Activated B cell treated with CpG ODN at 0.5 μM for 24 hours (primary cell): ENCODE measurements around the gene LRRC72. TPM values are rescaled to one million over a fixed set of nuclear protein-coding genes. Genes with fewer than 3 reads are reported as not detected.

Experiments used
- ATAC-seq: fragments of 200-7000 bp; cut with Tn5 transposase; one replicate; pipeline ENCODE4 v1.10.0; 2021; ENCODE audit warnings: low read depth, mild to moderate bottlenecking, moderate library complexity
- CTCF ChIA-PET: fragments of 350-600 bp; sonication (Branson Sonifier 250); formaldehyde crosslinking; loops from one replicate; lab custom pipeline; 2021; ENCODE audit warnings: antibody characterized with exemption; lab: Charles Lee
- POLR2A ChIA-PET: fragments of 350-600 bp; sonication (Branson Sonifier 250); formaldehyde crosslinking; loops from one replicate; lab custom pipeline; 2021; ENCODE audit warnings: antibody characterized with exemption; lab: Charles Lee
- DNase-seq: peaks from one replicate; pipeline ENCODE4 v3.0.0; 2022
- H3K27ac Mint-ChIP-seq: one replicate; pipeline ENCODE4 v1.8.0; 2020; ENCODE audit warnings: mixed read lengths
- H3K27me3 Mint-ChIP-seq: one replicate; pipeline ENCODE4 v1.8.0; 2021; ENCODE audit warnings: mixed read lengths
- H3K36me3 Mint-ChIP-seq: one replicate; pipeline ENCODE4 v1.8.0; 2021; ENCODE audit warnings: low read depth, mixed read lengths
- H3K4me1 Mint-ChIP-seq: one replicate; pipeline ENCODE4 v1.8.0; 2021; ENCODE audit warnings: mixed read lengths
- H3K4me3 Mint-ChIP-seq: one replicate; pipeline ENCODE4 v1.8.0; 2020; ENCODE audit warnings: mild to moderate bottlenecking, mixed read lengths
- H3K9me3 Mint-ChIP-seq: one replicate; pipeline ENCODE4 v1.8.0; 2020; ENCODE audit warnings: mixed read lengths
- intact Hi-C: fragments of 100-400 bp; cut with micrococcal nuclease; formaldehyde crosslinking; loops from one replicate; pipeline ENCODE4 v1.15.1; 2024
- total RNA-seq: library from RNA; stranded (reverse); gene quantifications from 2 replicates; pipeline ENCODE4 v1.2.3, GENCODE V29; 2022
- TF ChIP-seq, protein P1 (sequence below): fragments of 200-600 bp; IDR thresholded peaks from one replicate; pipeline ENCODE4 v1.8.0; 2022; ENCODE audit warnings: antibody characterized with exemption, mild to moderate bottlenecking

LRRC72 gene
- total RNA-seq, 1 donor from 2014 or later: not detected

DNA sequence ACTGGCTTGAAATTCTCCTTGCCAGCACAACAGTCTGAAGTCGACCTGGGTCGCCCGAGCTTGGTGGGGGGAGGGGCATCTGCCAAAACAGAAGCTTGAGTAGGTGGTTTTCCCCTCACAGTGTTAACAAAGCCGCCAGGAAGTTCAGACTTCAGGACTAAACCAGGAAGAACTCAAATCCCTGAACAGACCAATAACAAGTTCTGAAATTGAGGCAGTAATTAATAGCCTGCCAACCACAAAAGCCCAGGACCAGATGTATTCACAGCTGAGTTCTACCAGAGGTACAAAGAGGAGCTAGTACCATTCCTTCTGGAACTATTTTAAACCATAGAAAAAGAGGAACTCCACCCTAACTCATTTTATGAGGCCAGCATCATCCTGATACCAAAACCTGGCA is 45.3 kb downstream of the LRRC72 start:
- no peaks in the 10 kb centered on the region for H3K36me3 Mint-ChIP-seq
- peaks cover 3% of the 10 kb centered on the region for H3K9me3 Mint-ChIP-seq
- no peak for ATAC-seq
- POLR2A ChIA-PET: no interaction called here
- CTCF ChIA-PET: no interaction called here
- DNase-seq: no peak
- H3K4me3 Mint-ChIP-seq: no peak overlapping the region
- no peaks in the 10 kb centered on the region for H3K27me3 Mint-ChIP-seq
- H3K27ac Mint-ChIP-seq: no peak overlapping the region
- TF ChIP-seq, protein P1, sequence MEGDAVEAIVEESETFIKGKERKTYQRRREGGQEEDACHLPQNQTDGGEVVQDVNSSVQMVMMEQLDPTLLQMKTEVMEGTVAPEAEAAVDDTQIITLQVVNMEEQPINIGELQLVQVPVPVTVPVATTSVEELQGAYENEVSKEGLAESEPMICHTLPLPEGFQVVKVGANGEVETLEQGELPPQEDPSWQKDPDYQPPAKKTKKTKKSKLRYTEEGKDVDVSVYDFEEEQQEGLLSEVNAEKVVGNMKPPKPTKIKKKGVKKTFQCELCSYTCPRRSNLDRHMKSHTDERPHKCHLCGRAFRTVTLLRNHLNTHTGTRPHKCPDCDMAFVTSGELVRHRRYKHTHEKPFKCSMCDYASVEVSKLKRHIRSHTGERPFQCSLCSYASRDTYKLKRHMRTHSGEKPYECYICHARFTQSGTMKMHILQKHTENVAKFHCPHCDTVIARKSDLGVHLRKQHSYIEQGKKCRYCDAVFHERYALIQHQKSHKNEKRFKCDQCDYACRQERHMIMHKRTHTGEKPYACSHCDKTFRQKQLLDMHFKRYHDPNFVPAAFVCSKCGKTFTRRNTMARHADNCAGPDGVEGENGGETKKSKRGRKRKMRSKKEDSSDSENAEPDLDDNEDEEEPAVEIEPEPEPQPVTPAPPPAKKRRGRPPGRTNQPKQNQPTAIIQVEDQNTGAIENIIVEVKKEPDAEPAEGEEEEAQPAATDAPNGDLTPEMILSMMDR: no peak
- H3K4me1 Mint-ChIP-seq: no peaks in the 10 kb centered on the region
- intact Hi-C loops: no loop called here

DNA sequence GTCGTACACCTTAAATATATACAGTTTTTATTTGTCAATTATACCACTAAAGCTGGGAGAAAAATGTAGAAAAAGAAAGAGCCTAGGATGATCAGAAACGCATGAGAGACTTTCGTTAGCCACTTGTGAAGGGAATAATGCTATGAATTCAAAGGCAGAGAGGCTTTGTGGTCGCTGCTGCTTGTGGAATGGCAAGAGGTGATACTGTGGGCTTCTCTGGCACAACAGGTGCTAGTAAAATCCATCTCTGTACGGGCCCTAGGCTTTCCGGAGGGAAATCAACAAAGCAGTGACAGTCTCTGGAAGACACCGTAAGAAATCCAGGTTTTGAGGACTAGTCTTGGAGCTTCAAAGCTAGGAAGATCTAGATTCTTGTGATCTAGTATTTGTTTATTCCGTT is 52.6 kb downstream of the LRRC72 start:
- Mint-ChIP-seq H3K9me3 (no peaks in the 10 kb centered on the region), H3K4me1 (no peaks in the 10 kb centered on the region), H3K36me3 (no peaks in the 10 kb centered on the region), H3K27ac (no peak overlapping the region), H3K27me3 (no peaks in the 10 kb centered on the region), H3K4me3 (no peak overlapping the region)
- TF ChIP-seq, protein P1: no peak
- POLR2A ChIA-PET: no interaction called here
- DNase-seq: no peak
- intact Hi-C loops: no loop called here
- no peak for ATAC-seq
- CTCF ChIA-PET: no interaction called here

DNA sequence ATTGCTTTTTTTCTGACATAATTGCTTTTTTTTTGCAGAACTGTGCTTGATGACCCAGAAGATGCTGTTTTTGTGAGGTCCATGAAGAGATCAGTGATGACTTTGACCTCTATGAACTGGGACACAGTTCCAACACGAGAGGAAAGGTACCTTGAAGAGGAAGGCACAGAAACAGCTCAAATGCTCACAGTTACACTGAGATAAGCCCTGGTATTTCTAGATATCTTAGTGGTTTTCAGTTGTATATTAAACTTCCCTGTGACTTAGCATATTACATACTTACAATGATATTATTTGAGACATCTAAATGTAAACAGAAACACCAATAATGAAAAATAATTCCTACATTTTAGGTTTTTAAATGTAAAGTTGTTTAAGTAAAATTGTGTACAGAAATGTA is 54.7 kb downstream of the LRRC72 start:
- H3K4me3 Mint-ChIP-seq: no peak overlapping the region
- intact Hi-C loops: no loop called here
- no peaks in the 10 kb centered on the region for H3K4me1 Mint-ChIP-seq
- no peaks in the 10 kb centered on the region for H3K9me3 Mint-ChIP-seq
- POLR2A ChIA-PET: interaction anchor here (0.6 kb wide), 1 partner anchor 65 kb away, joined by 4 read pairs; no protein-coding TSS in a partner anchor
- CTCF ChIA-PET: interaction anchor here (2.2 kb wide), 1 partner anchor 16 kb away, joined by 7 read pairs; no protein-coding TSS in a partner anchor
- H3K36me3 Mint-ChIP-seq: no peaks in the 10 kb centered on the region
- no peak for ATAC-seq
- H3K27ac Mint-ChIP-seq: no peak overlapping the region
- TF ChIP-seq, protein P1: no peak
- no peaks in the 10 kb centered on the region for H3K27me3 Mint-ChIP-seq
- DNase-seq: no peak

DNA sequence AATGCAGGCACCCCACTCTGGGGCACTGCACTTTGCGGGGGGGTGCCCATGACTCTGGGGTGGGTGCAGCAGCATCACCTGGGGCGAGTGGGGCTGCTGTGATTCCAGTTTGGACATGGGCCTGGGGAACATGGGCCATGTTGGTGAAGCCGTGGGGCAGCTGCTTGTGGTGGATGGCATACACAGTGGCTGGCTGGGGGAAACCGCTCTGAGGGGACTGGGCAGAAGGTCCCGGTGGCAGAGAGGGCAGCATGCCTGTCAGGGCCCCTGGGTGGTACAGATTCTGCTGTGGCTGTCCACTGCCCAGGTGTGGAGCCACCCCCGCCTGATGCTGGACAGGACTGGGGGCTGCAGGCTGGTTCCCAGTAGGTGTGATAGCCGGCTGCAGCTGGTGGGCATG is 57.2 kb downstream of the LRRC72 start:
- POLR2A ChIA-PET: no interaction called here
- CTCF ChIA-PET: no interaction called here
- no peaks in the 10 kb centered on the region for H3K27me3 Mint-ChIP-seq
- ATAC-seq (no peak), DNase-seq (no peak)
- H3K9me3 Mint-ChIP-seq: no peaks in the 10 kb centered on the region
- no peaks in the 10 kb centered on the region for H3K36me3 Mint-ChIP-seq
- H3K4me3 Mint-ChIP-seq: no peak overlapping the region
- TF ChIP-seq, protein P1: no peak
- intact Hi-C loops: no loop called here
- no peaks in the 10 kb centered on the region for H3K4me1 Mint-ChIP-seq
- no peak overlapping the region for H3K27ac Mint-ChIP-seq

DNA sequence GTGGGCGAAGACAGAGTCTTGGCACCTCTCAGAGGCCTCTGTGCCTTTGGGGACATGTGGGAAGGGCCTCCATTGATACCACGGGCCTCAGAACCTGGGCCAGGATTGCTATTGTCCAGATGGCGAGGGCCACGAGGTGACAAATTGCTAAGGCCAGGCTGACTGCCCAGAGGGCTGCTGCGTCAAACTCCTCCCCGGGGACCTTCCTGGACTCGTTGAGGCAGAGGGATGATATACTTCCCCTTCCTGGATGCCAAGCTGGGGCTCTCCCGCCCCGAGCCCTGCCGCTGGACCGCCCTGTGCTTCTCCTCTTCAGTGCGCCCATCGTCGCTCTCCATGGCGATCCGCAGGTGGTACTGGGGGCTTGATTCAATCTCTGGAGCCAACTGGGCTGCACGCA is 58.9 kb downstream of the LRRC72 start:
- Mint-ChIP-seq H3K27me3 (no peaks in the 10 kb centered on the region), H3K4me1 (no peaks in the 10 kb centered on the region), H3K4me3 (no peak overlapping the region), H3K27ac (no peak overlapping the region), H3K36me3 (no peaks in the 10 kb centered on the region), H3K9me3 (no peaks in the 10 kb centered on the region)
- ChIA-PET CTCF (no interaction called here), POLR2A (no interaction called here)
- intact Hi-C loops: no loop called here
- DNase-seq (no peak), ATAC-seq (no peak)
- TF ChIP-seq, protein P1: no peak
